NCI-H2081 (cell line): ENCODE results near the gene NEO1.
"Not testable (repeated sequence)": the region's sequence is repeated elsewhere in the genome, so short reads cannot be mapped to it uniquely, and the experiment has no call there.

Source experiments
- DNase-seq, 2 experiments: peaks; one replicate each; lab custom pipeline; 2025; lab: John Stamatoyannopoulos, UW

Gene NEO1

DNA sequence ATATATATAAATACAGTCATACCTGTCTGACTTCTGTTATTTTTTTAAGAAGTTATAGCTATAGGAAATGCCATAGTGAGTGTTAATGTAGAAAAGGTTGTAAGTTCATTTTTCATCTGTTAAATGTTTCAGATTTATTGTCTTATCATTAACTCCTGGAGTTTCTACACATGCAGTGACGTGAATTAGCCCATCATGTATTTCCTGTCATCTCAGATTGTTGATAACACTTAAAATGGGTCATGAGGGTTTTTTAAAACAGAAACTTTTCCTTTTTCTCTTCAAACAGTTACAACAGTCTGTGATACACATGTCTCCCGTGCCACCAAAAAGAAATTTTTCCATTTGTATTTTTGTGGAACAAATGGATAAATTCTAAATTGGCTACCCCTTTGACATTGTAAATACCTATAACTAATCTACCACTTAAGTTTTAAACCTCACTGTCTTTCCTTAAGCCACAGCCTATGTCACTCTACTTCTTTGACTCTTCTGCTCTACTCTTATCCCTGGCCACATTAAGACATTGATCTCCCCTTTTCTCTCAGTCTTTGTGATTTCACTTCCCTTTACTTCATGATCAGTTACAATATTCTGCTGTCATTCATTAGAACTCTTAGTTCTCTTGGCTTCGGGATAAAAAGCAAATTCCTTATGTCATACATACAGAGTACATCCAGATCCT, 89.1 kb downstream of the NEO1 start:
- no peak for DNase-seq

DNA sequence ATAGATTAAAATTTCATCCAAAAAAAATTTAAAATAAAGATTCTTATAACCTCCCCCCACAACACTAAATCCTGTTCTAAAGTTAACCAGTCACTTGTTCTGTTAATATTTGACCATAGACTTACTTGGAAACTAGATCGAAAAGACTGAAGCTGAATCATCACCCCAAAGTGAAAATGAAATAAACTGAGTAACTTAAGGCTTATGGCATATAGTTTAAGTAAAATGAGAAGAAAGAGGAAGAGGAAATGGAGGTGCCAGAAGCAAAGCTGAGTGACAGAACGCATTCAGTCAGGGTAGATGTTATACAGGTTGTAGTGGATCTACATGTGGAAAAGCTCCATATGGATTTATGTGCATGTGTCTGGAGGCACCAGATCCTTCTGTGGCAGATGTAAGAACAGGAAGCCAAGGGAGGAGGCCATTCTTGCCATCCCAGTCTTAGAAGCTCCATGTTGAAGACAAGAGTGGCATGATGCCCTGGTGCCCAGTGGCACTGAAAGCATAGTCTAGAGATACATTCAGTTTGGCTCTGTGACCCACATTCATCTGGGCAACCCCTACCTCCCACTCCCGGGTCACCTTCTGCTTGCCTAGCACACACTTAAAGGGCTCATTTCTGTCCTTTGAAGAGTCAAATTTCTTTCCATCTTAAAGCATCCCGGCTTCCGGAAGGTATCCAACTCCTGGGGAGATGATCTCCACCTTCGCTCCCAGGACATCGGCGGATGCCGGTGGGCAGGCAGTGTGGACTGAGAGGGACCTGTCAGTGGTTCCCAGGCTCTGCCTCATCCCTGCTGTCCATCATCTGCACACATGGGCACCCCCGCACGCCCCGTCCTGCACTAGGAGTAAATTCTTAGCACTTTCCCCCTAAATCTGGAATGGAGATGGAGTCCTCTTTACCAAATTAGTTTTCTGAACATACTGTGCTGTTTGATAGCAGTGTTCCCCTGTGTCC, 90.8 kb downstream of the NEO1 start:
- no peak for DNase-seq

GRCh38 chr15:73143763-73144155, 91.5 kb downstream of the NEO1 start:
- DNase-seq: no peak

DNA sequence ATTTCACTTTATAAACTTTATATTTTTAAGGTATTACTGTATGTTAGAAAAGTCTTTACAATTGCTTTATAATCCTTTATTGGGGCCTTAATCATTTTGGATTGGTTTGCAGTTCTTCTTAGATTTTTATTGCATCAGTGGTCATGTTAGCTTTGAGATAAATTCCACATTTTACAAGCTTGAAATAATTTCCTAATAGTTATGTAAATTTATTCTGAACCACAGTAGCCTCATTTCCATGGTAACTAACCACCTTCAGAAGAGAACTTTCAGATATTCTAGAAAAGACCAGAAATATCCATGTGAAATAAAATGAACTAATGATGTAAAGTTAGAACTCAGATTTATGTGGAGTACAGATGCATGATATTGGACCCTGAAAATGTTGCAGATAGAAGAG, 94.2 kb downstream of the NEO1 start:
- no peak for DNase-seq

DNA sequence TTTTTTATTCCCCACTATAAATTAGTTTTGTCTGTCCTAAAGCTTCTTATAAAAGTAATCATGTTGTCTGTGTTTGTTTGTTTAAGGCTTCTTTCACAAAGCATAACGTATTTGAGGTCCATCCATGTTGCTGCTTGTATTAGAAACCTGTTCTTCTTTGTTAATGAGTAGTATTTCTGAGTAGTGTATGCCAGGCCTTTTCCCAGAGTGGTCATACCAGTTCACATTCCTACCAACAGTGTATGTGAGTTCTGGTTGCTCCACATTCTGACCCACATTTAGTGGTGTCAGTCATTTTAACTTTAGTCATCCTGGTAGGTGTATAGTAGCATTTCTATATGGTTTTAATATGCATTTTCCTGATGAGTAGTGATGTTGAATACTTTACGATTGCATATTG, 98.6 kb downstream of the NEO1 start:
- no peak for DNase-seq

DNA sequence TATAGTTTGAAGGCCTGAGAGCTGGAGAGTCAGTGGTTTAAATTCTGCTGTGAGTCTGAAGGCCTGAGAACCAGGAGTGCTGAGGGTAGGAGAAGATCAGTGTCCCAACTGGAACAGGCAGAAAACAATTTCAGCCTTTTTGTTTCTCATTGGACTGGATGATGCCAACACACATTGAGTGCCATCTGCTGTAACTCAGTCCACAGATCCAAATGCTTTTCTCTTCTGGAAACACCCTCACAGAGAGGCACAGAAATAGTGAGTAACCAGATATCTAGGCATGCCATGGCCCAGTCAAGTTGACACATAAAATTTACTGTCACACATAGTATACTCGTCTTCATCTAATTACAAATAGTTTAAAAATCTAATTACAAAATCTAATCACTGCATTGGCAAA, 100.8 kb downstream of the NEO1 start:
- DNase-seq: no peak

GRCh38 chr15:73153447-73153846, 101.2 kb downstream of the NEO1 start:
- no peak for DNase-seq

DNA sequence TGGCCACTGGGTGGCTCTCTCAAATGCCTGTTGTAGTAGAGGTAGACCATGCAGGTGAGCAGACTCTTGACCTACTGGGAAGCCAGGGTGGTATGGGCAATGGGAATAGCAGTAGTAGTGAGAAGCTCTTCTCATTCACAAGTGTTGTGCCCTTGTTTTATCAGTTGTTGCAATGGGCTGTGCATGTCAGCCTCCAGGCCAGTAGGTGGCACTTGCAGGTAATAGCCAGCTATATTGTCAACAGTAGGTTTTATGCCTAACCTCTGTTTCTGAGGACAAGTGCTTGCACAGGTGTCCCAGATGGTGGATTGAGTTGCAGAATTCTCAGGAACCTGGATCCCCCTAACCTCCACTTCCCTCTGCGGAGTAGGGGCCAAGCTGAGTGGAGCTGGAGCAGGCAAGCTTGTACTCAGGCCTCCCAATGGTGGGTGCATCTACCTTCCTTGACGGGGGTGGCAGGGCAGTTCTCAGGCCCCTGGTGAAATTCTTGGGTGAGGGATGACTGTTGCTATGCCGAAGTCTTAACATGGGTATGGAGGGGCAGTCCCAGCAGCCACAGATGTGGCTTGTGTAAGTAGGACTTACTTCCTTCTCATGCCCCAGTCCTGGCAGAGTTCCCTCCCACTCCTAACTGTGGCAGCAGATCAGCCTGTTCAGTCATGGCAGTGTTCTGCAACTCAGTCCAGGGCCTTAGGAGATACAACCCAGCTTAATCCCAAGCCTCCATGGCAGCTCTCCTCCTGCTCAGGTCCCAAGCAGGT, 104.3 kb downstream of the NEO1 start:
- DNase-seq: no peak

GRCh38 chr15:73161546-73161945, 109.3 kb downstream of the NEO1 start:
- no peak for DNase-seq

- no peak for DNase-seq
These were observed 113.2 kb downstream of the NEO1 start for GRCh38 chr15:73165435-73165834.

DNA sequence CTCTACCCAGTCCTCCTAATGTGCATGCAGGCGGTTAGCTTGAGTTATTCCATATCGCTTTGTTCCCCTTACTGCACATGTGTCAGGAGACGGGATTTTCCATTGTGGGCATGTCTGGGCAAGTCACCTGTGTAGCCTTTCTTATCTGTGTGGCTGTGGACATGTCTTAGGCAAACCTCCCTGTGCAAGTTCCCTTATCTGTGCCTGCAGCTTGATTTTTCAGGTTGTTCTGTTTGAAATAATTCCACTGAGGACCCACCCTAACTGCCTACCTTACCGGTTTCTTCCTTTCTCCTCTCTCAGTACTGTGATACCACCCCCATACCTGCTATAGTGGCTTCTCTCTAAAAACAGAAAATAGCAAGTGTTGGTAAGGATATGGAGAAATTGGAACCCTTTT, 113.6 kb downstream of the NEO1 start:
- DNase-seq: no peak

DNA sequence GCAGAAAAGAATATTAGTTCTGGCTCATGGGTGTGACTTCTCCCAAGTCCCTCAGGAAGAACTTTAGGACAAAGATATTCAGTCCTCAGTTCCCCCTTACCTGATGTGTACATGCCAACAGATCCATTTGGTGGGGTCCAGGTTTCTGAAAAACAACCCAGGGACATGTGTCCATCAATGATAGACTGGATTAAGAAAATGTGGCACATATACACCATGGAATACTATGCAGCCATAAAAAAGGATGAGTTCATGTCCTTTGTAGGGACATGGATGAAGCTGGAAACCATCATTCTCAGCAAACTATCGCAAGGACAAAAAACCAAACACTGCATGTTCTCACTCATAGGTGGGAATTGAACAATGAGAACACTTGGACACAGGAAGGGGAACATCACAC, 114.4 kb downstream of the NEO1 start:
- DNase-seq: not testable (repeated sequence)

- no peak for DNase-seq
These were observed 116.2 kb downstream of the NEO1 start for GRCh38 chr15:73168487-73168886.

- no peak for DNase-seq
These were observed 119.4 kb downstream of the NEO1 start for GRCh38 chr15:73171711-73172110.

DNA sequence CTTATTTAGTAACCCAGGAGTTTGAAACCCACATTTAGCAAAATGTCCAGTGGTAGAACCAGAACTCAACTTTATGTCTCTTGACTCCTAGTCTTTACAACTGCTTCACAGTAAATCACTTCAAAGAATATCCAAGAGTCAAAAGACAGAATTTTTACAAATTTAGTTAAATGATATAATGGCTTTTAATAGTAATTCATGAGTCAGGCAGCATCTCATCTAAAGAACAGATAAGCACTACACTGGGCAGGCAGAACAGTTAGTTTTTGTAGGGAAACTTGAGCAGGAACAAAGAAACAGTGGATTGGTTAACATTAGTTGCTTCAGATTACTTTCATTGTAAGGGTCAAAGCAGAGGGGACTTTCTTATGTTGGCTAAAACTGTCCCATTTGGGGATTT, 120.2 kb downstream of the NEO1 start:
- no peak for DNase-seq

- DNase-seq: peak in 1 of 2 experiments; percentile 14
These were observed 121.9 kb downstream of the NEO1 start for GRCh38 chr15:73174171-73174570.

DNA sequence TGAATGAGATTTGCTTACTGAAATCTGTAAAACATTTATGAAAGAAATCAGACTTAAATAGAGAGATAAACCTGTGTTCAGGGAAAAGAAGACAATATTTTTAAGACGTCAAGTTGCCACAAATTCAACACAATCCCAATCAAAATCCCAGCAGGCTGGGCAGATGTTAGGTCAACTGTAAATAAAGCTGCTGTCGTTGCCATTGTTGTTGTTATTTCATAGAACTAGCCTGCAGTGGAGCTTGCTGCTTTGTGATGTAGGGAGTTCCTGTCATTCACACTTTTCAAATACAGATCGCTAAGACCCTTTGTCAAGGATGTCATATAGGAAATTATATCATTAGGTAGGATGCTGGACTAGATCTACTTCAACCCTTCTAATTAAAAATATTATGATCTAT, 123.1 kb downstream of the NEO1 start:
- peak in 1 of 2 experiments; percentile 7 for DNase-seq

DNA sequence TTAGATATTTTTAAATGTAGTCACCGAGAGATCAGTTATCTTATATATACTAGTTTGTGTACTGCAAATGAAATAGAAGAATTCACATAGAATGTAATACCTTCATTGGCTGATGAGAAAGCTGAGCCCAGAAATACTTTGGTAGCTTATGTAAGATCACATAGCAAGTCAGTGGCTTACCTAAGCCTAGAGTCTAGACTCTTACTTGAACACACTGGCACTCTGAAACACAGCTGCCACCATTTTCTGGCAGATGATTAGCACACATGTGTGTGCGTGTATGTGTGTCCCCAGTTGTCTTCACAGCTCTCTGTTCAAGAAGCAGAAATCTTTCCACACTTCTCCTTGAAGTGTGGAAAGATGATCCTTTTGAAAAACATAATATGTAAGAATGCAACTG, 124.3 kb downstream of the NEO1 start:
- DNase-seq: no peak

- no peak for DNase-seq
These were observed 130.8 kb downstream of the NEO1 start for GRCh38 chr15:73183071-73183470.

DNA sequence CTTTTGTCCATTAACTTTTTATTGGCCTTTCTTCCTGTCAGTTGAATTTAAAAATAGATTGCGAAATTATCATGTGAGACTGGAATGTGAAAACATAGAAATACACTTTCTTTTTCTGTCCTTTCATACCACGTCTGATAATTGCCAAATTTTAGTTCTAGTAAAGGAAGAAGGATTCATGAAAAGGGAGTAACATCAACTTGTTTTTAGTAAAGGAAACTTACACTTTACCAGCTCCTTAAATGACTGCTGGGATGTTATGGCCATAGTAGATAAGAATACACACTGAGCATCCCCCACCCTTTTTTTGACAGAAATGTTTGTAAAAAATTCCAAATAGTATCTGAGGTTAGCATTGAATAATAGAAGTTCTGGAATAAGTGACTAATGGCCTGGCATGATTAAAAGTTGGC, 137.9 kb downstream of the NEO1 start:
- DNase-seq: no peak

DNA sequence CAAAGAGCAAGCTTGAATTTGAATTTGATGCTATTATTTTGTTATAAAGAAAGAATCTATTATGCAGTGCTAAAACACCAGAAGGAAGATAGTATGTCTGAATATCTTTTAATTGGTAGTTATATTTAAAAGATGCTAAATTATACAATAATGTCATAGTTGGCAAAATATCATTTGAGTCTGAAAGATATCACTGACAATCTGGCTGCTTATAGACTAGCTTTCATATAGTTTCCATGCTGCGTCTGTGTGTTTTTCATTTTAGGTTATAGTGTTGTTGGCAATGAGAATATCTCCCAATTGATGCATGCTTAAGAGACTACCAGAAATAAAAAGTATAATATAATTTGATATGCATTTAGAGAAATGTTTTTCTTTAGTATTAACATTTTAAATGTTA, 142.9 kb downstream of the NEO1 start:
- no peak for DNase-seq

DNA sequence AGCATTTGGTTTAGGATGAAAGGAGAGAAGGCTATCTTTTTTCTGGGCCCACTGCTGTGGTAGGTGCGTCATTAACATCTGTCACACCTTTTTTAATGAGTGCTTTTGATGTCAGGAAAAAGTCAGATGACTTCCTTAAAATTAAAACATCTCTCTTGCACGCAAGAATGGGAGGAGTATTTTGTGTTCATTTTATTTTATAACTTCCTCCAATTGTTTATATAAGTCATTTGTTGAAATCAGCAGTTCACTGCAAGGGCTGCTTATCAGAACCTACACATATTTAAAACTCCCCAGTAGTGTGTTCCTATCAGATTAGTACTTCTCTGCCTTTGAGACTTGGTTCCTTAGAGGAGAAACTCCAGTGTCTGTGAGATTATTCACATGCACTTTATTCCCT, 143.8 kb downstream of the NEO1 start:
- no peak for DNase-seq

DNA sequence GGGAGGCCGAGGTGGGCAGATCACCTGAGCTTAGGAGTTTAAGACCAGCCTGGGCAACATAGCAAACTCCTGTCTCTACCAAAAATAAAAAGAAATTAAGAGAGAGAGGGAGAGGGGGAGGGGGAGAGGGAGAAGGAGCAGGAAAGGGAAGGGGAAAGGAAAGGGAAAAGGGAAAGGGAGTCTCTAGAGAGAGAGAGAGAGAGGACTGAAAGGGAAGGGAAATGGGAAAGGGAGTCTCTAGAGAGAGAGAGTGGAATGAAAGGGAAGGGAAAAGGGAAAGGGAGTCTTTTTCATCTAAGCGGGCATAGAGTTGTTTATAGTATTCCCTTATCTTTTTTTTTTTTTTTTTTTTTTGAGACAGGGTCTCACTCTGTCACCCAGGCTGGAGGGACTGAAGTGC, 148.1 kb downstream of the NEO1 start:
- no peak for DNase-seq
